ENCODE results near the gene TRIM26. TPM values are rescaled to one million over a fixed set of nuclear protein-coding genes. Genes with fewer than 3 reads are reported as not detected.

Gene TRIM26
- total RNA-seq, 1 experiment from 2014 or later: 36.4 TPM

Other genes with a start within 250 kb of the TRIM26 start
- 47.0 and 50.3 TPM in 2 replicates for gene POLR1H, start 152.1 kb downstream of the TRIM26 start, total RNA-seq (2014; rRNA removed; shearing (Covaris generic))
- gene PPP1R11, start 146.2 kb downstream of the TRIM26 start, total RNA-seq (2014; rRNA removed; shearing (Covaris generic)): 65.1 and 65.7 TPM in 2 replicates
- gene RNF39, start 137.6 kb downstream of the TRIM26 start, total RNA-seq (2014; rRNA removed; shearing (Covaris generic)): not detected in 2 replicates
- not detected in 2 replicates for gene TRIM31, start 100.3 kb downstream of the TRIM26 start, total RNA-seq (2014; rRNA removed; shearing (Covaris generic))
- not detected in 2 replicates for gene TRIM40, start 77.3 kb downstream of the TRIM26 start, total RNA-seq (2014; rRNA removed; shearing (Covaris generic))
- not detected in 2 replicates for gene TRIM10, start 52.2 kb downstream of the TRIM26 start, total RNA-seq (2014; rRNA removed; shearing (Covaris generic))
- gene TRIM15, start 49.9 kb downstream of the TRIM26 start, total RNA-seq (2014; rRNA removed; shearing (Covaris generic)): not detected in 2 replicates
- gene TRIM39, start 113.5 kb upstream of the TRIM26 start, total RNA-seq (2014; rRNA removed; shearing (Covaris generic)): 6.7 and 9.4 TPM in 2 replicates
- gene RPP21, start 131.8 kb upstream of the TRIM26 start, total RNA-seq (2014; rRNA removed; shearing (Covaris generic)): 90.8 and 94.3 TPM in 2 replicates